Neural cell (in vitro differentiated cells): ENCODE data around the gene SEC24D. TPM values are rescaled to one million over a fixed set of nuclear protein-coding genes. Genes with fewer than 3 reads are reported as not detected.

Experiments
- H2AFZ ChIP-seq: fragments of 200-600, 300-800 bp; sonication (generic), shearing (Covaris generic); 2 replicates; pipeline ENCODE4 v1.6.0; 2014; ENCODE audit warnings: low read depth, mild to moderate bottlenecking, antibody characterized with exemption, low read length, moderate library complexity
- H3F3A ChIP-seq: fragments of 200-600 bp; shearing (Covaris generic); 2 replicates; pipeline ENCODE4 v1.6.1; 2016; ENCODE audit warnings: mild to moderate bottlenecking, moderate library complexity, mixed read lengths, antibody characterized with exemption, low read length; ENCODE audit not compliant: insufficient read depth, poor library complexity, severe bottlenecking
- H3K27ac ChIP-seq: fragments of 200-600, 300-800 bp; sonication (generic), shearing (Covaris generic); 2 replicates; pipeline ENCODE4 v1.5.1; 2014; ENCODE audit warnings: mild to moderate bottlenecking, low read length, moderate library complexity
- H3K27me3 ChIP-seq: fragments of 300-800, 200-600 bp; sonication (generic), shearing (Covaris generic); 2 replicates; pipeline ENCODE4 v1.6.0; 2014; ENCODE audit warnings: mild to moderate bottlenecking, low read depth, low read length, moderate library complexity; ENCODE audit not compliant: insufficient read depth
- H3K36me3 ChIP-seq: fragments of 300-800, 200-600 bp; sonication (generic), shearing (Covaris generic); 2 replicates; pipeline ENCODE4 v1.5.1; 2014; ENCODE audit warnings: mild to moderate bottlenecking, antibody characterized with exemption, low read length, moderate library complexity; ENCODE audit not compliant: insufficient read depth
- H3K4me2 ChIP-seq: fragments of 300-800, 200-600 bp; sonication (generic), shearing (Covaris generic); 2 replicates; pipeline ENCODE4 v1.6.0; 2014; ENCODE audit warnings: mild to moderate bottlenecking, low read length
- H3K4me3 ChIP-seq: fragments of 300-800, 200-600 bp; sonication (generic), shearing (Covaris generic); 2 replicates; pipeline ENCODE4 v1.5.1; 2014; ENCODE audit warnings: mild to moderate bottlenecking, low read length, moderate library complexity
- H3K79me2 ChIP-seq: fragments of 200-600 bp; shearing (Covaris generic); replicated peaks from 2 replicates; pipeline ENCODE4 v1.6.0; 2014; ENCODE audit warnings: mild to moderate bottlenecking, low read length, moderate library complexity; ENCODE audit not compliant: insufficient read depth
- H3K9ac ChIP-seq: fragments of 300-800, 200-600 bp; sonication (generic), shearing (Covaris generic); 2 replicates; pipeline ENCODE4 v1.6.1; 2016; ENCODE audit warnings: mild to moderate bottlenecking, low read length, mixed read lengths
- H3K9me2 ChIP-seq: fragments of 200-600 bp; shearing (Covaris generic); 2 replicates; pipeline ENCODE4 v1.6.1; 2016; ENCODE audit warnings: mild to moderate bottlenecking, low read length, mixed read lengths; ENCODE audit not compliant: insufficient read depth
- H3K9me3 ChIP-seq: fragments of 200-600, 300-800 bp; sonication (generic), shearing (Covaris generic); 2 replicates; pipeline ENCODE4 v1.6.1; 2016; ENCODE audit warnings: mild to moderate bottlenecking, mixed run types, low read length, moderate library complexity, mixed read lengths
- H4K20me1 ChIP-seq: fragments of 200-600 bp; shearing (Covaris generic); 2 replicates; pipeline ENCODE4 v1.6.1; 2016; ENCODE audit warnings: mild to moderate bottlenecking, mixed run types; ENCODE audit not compliant: insufficient read depth
- CTCF ChIP-seq: fragments of 450-650 bp; IDR thresholded peaks from 2 replicates; pipeline ENCODE4 v1.5.1; 2014; ENCODE audit warnings: antibody characterized with exemption, mild to moderate bottlenecking, moderate library complexity; ENCODE audit not compliant: poor library complexity, severe bottlenecking
- EP300 ChIP-seq: fragments of 450-650 bp; conservative IDR thresholded peaks from 2 replicates; pipeline ENCODE4 v1.6.1; 2014; ENCODE audit warnings: antibody characterized with exemption, mild to moderate bottlenecking, moderate library complexity; ENCODE audit not compliant: poor library complexity, severe bottlenecking
- EZH2 ChIP-seq: fragments of 200-600, 300-800 bp; shearing (Covaris generic), sonication (generic); IDR thresholded peaks from 2 replicates; pipeline ENCODE4 v1.6.1; 2014; ENCODE audit warnings: antibody characterized with exemption, low read length, borderline replicate concordance, mild to moderate bottlenecking; ENCODE audit not compliant: insufficient read depth, poor library complexity, severe bottlenecking
- MXI1 ChIP-seq: fragments of 450-650 bp; conservative IDR thresholded peaks from 2 replicates; pipeline ENCODE4 v1.6.1; 2014; ENCODE audit warnings: antibody characterized with exemption, mild to moderate bottlenecking; ENCODE audit not compliant: poor library complexity, severe bottlenecking
- POLR2AphosphoS5 ChIP-seq: IDR thresholded peaks from 2 replicates; pipeline ENCODE4 v1.6.1; 2012
- RAD21 ChIP-seq: fragments of 450-650 bp; conservative IDR thresholded peaks from 2 replicates; pipeline ENCODE4 v1.6.1; 2014; ENCODE audit warnings: antibody characterized with exemption, mild to moderate bottlenecking, moderate library complexity
- SMC3 ChIP-seq: fragments of 450-650 bp; conservative IDR thresholded peaks from 2 replicates; pipeline ENCODE4 v1.6.1; 2014; ENCODE audit warnings: antibody characterized with exemption, mild to moderate bottlenecking, moderate library complexity; ENCODE audit not compliant: poor library complexity
- TAF1 ChIP-seq: IDR thresholded peaks from 2 replicates; pipeline ENCODE4 v1.6.1; 2012; ENCODE audit warnings: low read depth
- polyA plus RNA-seq: library from polyadenylated mRNA; depleted of rRNA; stranded (reverse); fragments of >200 nt; gene quantifications from 2 replicates; pipeline ENCODE4 v1.2.3, GENCODE V29; 2014
- TF ChIP-seq, protein P1 (sequence below): IDR thresholded peaks from 2 replicates; pipeline ENCODE4 v1.6.1; 2012; ENCODE audit warnings: borderline replicate concordance

Gene SEC24D
- polyA plus RNA-seq, 1 donor from 2014 or later: 7.8 TPM

DNA sequence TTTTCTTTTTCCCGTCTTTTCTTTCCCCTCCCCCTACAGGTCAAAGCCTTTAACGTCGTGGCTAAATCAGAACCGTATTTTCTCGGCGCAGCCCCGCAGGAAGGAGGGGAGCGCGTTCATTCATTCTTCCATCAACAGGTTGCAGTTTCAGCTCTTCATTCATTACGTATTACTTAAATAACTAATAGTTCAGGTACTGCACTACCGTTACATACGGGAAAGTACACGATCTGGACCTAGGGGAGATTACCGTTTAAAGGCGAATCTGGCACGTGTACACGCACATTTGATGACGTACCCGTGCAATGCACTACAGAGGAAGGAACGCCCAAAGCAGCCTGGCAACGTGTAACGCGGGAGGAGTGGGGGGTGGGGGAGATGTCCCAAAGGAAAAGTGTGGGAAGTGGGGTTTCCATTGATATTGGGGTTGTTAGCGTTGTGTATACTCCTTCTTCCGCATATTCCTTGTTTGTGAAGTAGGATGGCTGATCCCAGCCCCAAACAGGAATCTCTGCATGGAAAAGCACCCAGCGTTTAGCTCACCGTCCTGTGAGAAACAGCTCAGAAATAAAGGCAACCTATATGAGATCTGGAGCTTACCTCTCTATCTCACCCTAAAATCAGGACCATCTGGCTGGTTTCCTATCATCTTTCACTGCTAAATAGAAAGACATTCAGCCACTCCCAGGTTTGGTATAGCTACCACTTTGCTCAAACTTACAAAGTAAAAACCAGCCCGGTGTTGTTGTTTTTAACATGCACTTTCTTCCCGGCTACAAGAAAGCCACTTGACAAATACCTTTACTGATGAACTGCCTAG lies 585 bp upstream of the SEC24D start:
- no peaks in the 10 kb centered on the region for H3K9me2 ChIP-seq
- peak overlapping the region; percentile 66 for H3K9ac ChIP-seq
- H3K27me3 ChIP-seq: no peaks in the 10 kb centered on the region
- H3K79me2 ChIP-seq: no peaks in the 10 kb centered on the region
- TF ChIP-seq POLR2AphosphoS5 (no peak), TAF1 (no peak), SMC3 (no peak), CTCF (no peak), MXI1 (peak; percentile 82), RAD21 (peak; percentile 25), EP300 (no peak), EZH2 (no peak)
- no peak overlapping the region for H3K27ac ChIP-seq
- H3K9me3 ChIP-seq: no peaks in the 10 kb centered on the region
- H3K36me3 ChIP-seq: no peaks in the 10 kb centered on the region
- no peaks in the 10 kb centered on the region for H3F3A ChIP-seq
- H3K4me2 ChIP-seq: peak overlapping the region; percentile 25
- peak overlapping the region; percentile 94 for H3K4me3 ChIP-seq
- peak overlapping the region; percentile 32 for H2AFZ ChIP-seq
- no peaks in the 10 kb centered on the region for H4K20me1 ChIP-seq

DNA sequence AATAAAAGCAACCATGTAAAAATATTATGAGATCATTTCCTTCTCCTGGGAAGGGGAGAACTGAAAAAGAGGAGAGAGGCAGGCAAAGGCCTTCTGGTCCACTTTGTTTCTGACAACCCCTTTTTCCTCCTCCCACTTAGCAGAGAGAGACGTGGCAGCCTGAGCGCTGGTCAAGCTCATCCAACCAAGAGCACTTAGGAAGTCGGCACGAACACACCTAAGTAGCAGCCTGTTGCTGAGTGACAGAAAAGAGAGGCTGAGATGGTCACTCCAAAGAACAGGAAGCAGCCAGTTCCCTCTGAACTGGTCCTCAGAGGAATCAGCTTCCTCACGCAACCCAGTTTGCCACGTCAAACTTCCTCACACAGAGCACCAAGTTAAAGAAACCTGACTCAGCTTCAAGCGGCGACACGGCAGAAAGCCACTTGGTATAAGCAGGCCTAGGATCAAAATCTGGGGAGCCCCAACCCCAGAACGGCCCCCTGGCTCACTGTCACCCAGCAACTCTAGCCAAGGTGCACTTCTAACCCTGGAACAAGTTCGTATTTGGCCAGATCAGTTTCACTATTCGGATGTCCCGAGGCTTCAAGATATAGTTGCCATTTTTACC lies 861 bp downstream of the SEC24D start:
- Histone ChIP-seq H3K36me3 (no peaks in the 10 kb centered on the region), H3K9me3 (no peaks in the 10 kb centered on the region), H3K9ac (peak overlapping the region; percentile 66), H3K27me3 (no peaks in the 10 kb centered on the region), H3K4me2 (peak overlapping the region; percentile 67), H3K4me3 (peak overlapping the region; percentile 94), H3K9me2 (no peaks in the 10 kb centered on the region), H3F3A (no peaks in the 10 kb centered on the region), H3K27ac (no peak overlapping the region), H3K79me2 (no peaks in the 10 kb centered on the region), H4K20me1 (no peaks in the 10 kb centered on the region), H2AFZ (peak overlapping the region; percentile 21)
- TF ChIP-seq TAF1 (no peak), MXI1 (peak; percentile 9)

DNA sequence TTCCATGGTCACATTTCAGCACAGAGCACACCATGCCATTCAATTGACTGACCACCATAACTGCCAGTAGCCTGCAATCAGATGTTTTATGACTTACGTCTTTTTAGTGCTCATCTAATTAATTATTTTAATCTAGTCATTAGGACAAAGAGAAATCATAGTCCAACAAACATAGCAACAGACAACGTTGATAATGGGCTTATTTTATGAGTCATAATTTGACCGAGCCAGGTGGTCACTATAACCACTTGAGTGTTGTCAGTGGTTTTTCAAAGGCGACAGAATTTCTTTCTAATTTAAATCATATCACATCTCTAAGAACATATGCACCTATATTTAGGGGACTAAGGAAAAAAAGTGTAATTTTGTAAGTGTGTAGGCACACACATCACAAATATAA lies 1.9 kb downstream of the SEC24D start:
- H2AFZ ChIP-seq: no peak overlapping the region
- H3K79me2 ChIP-seq: no peaks in the 10 kb centered on the region
- no peak overlapping the region for H3K4me2 ChIP-seq
- H3F3A ChIP-seq: no peaks in the 10 kb centered on the region
- H3K9me2 ChIP-seq: no peaks in the 10 kb centered on the region
- H3K27me3 ChIP-seq: no peaks in the 10 kb centered on the region
- no peak overlapping the region for H3K27ac ChIP-seq
- no peaks in the 10 kb centered on the region for H3K9me3 ChIP-seq
- H3K9ac ChIP-seq: no peak overlapping the region
- TF ChIP-seq EP300: no peak
- no peak for TF ChIP-seq TAF1
- TF ChIP-seq, protein P1, sequence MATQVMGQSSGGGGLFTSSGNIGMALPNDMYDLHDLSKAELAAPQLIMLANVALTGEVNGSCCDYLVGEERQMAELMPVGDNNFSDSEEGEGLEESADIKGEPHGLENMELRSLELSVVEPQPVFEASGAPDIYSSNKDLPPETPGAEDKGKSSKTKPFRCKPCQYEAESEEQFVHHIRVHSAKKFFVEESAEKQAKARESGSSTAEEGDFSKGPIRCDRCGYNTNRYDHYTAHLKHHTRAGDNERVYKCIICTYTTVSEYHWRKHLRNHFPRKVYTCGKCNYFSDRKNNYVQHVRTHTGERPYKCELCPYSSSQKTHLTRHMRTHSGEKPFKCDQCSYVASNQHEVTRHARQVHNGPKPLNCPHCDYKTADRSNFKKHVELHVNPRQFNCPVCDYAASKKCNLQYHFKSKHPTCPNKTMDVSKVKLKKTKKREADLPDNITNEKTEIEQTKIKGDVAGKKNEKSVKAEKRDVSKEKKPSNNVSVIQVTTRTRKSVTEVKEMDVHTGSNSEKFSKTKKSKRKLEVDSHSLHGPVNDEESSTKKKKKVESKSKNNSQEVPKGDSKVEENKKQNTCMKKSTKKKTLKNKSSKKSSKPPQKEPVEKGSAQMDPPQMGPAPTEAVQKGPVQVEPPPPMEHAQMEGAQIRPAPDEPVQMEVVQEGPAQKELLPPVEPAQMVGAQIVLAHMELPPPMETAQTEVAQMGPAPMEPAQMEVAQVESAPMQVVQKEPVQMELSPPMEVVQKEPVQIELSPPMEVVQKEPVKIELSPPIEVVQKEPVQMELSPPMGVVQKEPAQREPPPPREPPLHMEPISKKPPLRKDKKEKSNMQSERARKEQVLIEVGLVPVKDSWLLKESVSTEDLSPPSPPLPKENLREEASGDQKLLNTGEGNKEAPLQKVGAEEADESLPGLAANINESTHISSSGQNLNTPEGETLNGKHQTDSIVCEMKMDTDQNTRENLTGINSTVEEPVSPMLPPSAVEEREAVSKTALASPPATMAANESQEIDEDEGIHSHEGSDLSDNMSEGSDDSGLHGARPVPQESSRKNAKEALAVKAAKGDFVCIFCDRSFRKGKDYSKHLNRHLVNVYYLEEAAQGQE: no peak
- H3K36me3 ChIP-seq: no peaks in the 10 kb centered on the region
- H3K4me3 ChIP-seq: peak overlapping the region; percentile 94
- no peaks in the 10 kb centered on the region for H4K20me1 ChIP-seq
